Spleen (tissue), 7 donors: ENCODE measurements around the gene TPCN2.

ENCODE experiments used
- CTCF ChIP-seq, 11 experiments: fragments of 200-600 bp in 7 of 11; fragments of 450-650 bp in 4 of 11; sonication (generic) in 4 of 11; IDR thresholded peaks in 8 of 11; conservative IDR thresholded peaks in 3 of 11; 1 replicate in 7 of 11; 2 replicates in 4 of 11; pipeline versions ENCODE4 v1.4.0 to v1.8.0; 2016 to 2021; ENCODE audit warnings: antibody characterized with exemption in 11 of 11, inconsistent platforms in 4 of 11, mild to moderate bottlenecking in 1 of 11
- POLR2A ChIP-seq, 3 donors: fragments of 450-650 bp; IDR thresholded peaks; one replicate each; pipeline ENCODE4 v1.5.1; 2017; ENCODE audit warnings: antibody characterized with exemption in 3 of 3, mild to moderate bottlenecking in 1 of 3
- POLR2AphosphoS5 ChIP-seq, 3 donors: sonication (generic); formaldehyde crosslinking; IDR thresholded peaks; one replicate each; pipeline ENCODE4 v1.5.1; 2017; ENCODE audit warnings: antibody characterized with exemption in 3 of 3
- donor health status: DM: no; HTN: no; CAD: no; lungs with moderate emphysema.
- donor health status: DM: no; HTN: no; CAD: no.
- donor health status: DM: no; HTN: no; CAD: no.

GRCh38 chr11:69108559-69108958 is 59.8 kb downstream of the TPCN2 start:
- TF ChIP-seq POLR2A (IDR thresholded peaks at IDR 0.05) (no peak), CTCF (IDR thresholded peaks at IDR 0.05 in 8 of 11, conservative IDR thresholded peaks at IDR 0.05 in 3 of 11) (no peak), POLR2AphosphoS5 (IDR thresholded peaks at IDR 0.05) (no peak)
